GM12878 (cell line): ENCODE measurements around the gene CNKSR1. TPM values are rescaled to one million over a fixed set of nuclear protein-coding genes. Genes with fewer than 3 reads are reported as not detected.
A peak's percentile ranks its signal among the peaks of the same experiment; 100 is the strongest.

ENCODE experiments used
- ATAC-seq: fragments of 200-7000 bp; cut with Tn5 transposase; 3 replicates; pipeline ENCODE4 v1.9.1; 2020; ENCODE audit warnings: mild to moderate bottlenecking, moderate library complexity
- BruUV-seq: library from RNA; stranded (reverse); fragments of 400-500 nt; replicated peaks from 2 replicates; lab custom pipeline; 2021; lab: Mats Ljungman, UMichigan
- CTCF ChIA-PET: fragments of 300-600 bp; sonication (Branson Sonifier 250); formaldehyde crosslinking; extraction: SDS; loops from one replicate; lab custom pipeline; 2021; ENCODE audit warnings: inconsistent platforms; lab: Yijun Ruan, JAX
- POLR2A ChIA-PET: fragments of 350-600 bp; formaldehyde crosslinking; extraction: SDS; loops from one replicate; lab custom pipeline; 2021; ENCODE audit warnings: inconsistent platforms; lab: Charles Lee
- RAD21 ChIA-PET: fragments of 300-600 bp; sonication (Branson Sonifier 250); formaldehyde crosslinking; loops from one replicate; lab custom pipeline; 2023; ENCODE audit warnings: antibody characterized with exemption; ENCODE audit not compliant: unreplicated experiment; lab: Charles Lee
- SMC1A ChIA-PET: fragments of 300-600 bp; sonication (Branson Sonifier 250); formaldehyde crosslinking; loops from one replicate; lab custom pipeline; 2023; ENCODE audit not compliant: unreplicated experiment, uncharacterized antibody; lab: Charles Lee
- DNase-seq: peaks from one replicate; pipeline ENCODE4 v3.0.0-alpha.2; 2011; ENCODE audit warnings: low read depth, low spot score
- FAIRE-seq: peaks from 3 replicates; lab custom pipeline; 2011; peaks lifted over from hg19 to GRCh38; lab: Jason Lieb, UNC
- H2AFZ ChIP-seq: 2 replicates; pipeline ENCODE4 v1.6.0; 2011; ENCODE audit warnings: low read depth, low read length, control low read depth; ENCODE audit not compliant: control insufficient read depth
- H3K27ac ChIP-seq: 2 replicates; pipeline ENCODE4 v1.5.1; 2011; ENCODE audit warnings: control low read depth; ENCODE audit not compliant: control insufficient read depth, insufficient read depth
- H3K27me3 ChIP-seq, 2 experiments: replicated peaks in 1 of 2; 2 replicates each; pipeline versions ENCODE4 v1.6.0 to v1.6.1; 2011; ENCODE audit warnings: low read length in 1 of 2; ENCODE audit not compliant: control insufficient read depth in 2 of 2, insufficient read depth in 2 of 2
- H3K36me3 ChIP-seq, 2 experiments: 2 replicates each; pipeline ENCODE4 v1.5.1; 2011; ENCODE audit warnings: low read length in 1 of 2; ENCODE audit not compliant: control insufficient read depth in 2 of 2, insufficient read depth in 2 of 2
- H3K4me1 ChIP-seq: 2 replicates; pipeline ENCODE4 v1.6.1; 2011; ENCODE audit warnings: mild to moderate bottlenecking, low read length, moderate library complexity, mixed read lengths; ENCODE audit not compliant: control insufficient read depth, insufficient read depth
- H3K4me2 ChIP-seq: 2 replicates; pipeline ENCODE4 v1.6.0; 2011; ENCODE audit warnings: control low read depth; ENCODE audit not compliant: control insufficient read depth, insufficient read depth
- H3K4me3 ChIP-seq: fragments of 200-600 bp; sonication (generic); 2 replicates; pipeline ENCODE4 v1.5.1; 2016
- H3K79me2 ChIP-seq: 2 replicates; pipeline ENCODE4 v1.6.0; 2011; ENCODE audit warnings: low read length; ENCODE audit not compliant: control insufficient read depth, insufficient read depth
- H3K9ac ChIP-seq: 2 replicates; pipeline ENCODE4 v1.8.0; 2011; ENCODE audit warnings: low read length, control low read depth, mixed read lengths; ENCODE audit not compliant: control insufficient read depth, insufficient read depth
- H3K9me3 ChIP-seq: replicated peaks from 3 replicates; pipeline ENCODE4 v1.5.1; 2011; ENCODE audit warnings: mild to moderate bottlenecking, low read length; ENCODE audit not compliant: control insufficient read depth, insufficient read depth
- H4K20me1 ChIP-seq: 2 replicates; pipeline ENCODE4 v1.6.0; 2011; ENCODE audit not compliant: control insufficient read depth, insufficient read depth
- BACH1 ChIP-seq: fragments of 450-650 bp; IDR thresholded peaks from 2 replicates; pipeline ENCODE4 v1.6.1; 2017; ENCODE audit warnings: mild to moderate bottlenecking, borderline replicate concordance
- SIN3A ChIP-seq: IDR thresholded peaks from 2 replicates; pipeline ENCODE4 v1.6.1; 2012; ENCODE audit warnings: low read depth, low read length, improper control_type of control experiment
- ZZZ3 ChIP-seq: IDR thresholded peaks from 2 replicates; pipeline ENCODE4 v1.6.1; 2011; ENCODE audit warnings: low read depth; ENCODE audit not compliant: control insufficient read depth, insufficient read length
- WGBS: methylation state at CpG from one replicate; pipeline ENCODE4 v1.1.6; 2016; ENCODE audit warnings: low lambda C conversion rate; ENCODE audit not compliant: insufficient replicate concordance, insufficient coverage; ENCODE audit errors: missing lambda C conversion rate; 5-methylcytosine and 5-hydroxymethylcytosine counted together
- in situ Hi-C: fragments of 300-500 bp; cut with MboI; formaldehyde crosslinking; loops from 9 replicates; pipeline ENCODE4 v1.14.3; 2018; ENCODE audit warnings: mixed read lengths
- intact Hi-C: fragments of 100-400 bp; cut with micrococcal nuclease; formaldehyde crosslinking; loops from one replicate; pipeline ENCODE4 v1.14.2; 2022; ENCODE audit not compliant: unreplicated experiment
- polyA plus RNA-seq, 11 experiments: library from polyadenylated mRNA; depleted of rRNA in 4 of 11; unstranded in 6 of 11; stranded (reverse) in 5 of 11; fragments of >200 nt; fragmentation: Nextera tagmentation in 4 of 11; fragmentation: Illumina TruSeq in 1 of 11; extraction: Ambion mirVana in 4 of 11; extraction: Trizol in 1 of 11; gene quantifications; 1 replicate in 1 of 11; 2 replicates in 10 of 11; pipeline versions ENCODE4 v1.2.1 to v1.2.3, GENCODE V29; 2011 to 2016; ENCODE audit warnings: inconsistent platforms in 2 of 11, missing spikeins in 2 of 11, low read depth in 1 of 11
- total RNA-seq, 4 experiments: library from RNA; depleted of rRNA in 3 of 4; stranded (reverse); fragments of >200 nt in 3 of 4; fragmentation: Illumina TruSeq in 1 of 4; extraction: Trizol in 1 of 4; gene quantifications; 2 replicates each; pipeline versions ENCODE4 v1.2.1 to v1.2.3, GENCODE V29; 2013 to 2021
- TF ChIP-seq, protein P1 (sequence below): fragments of 450-650 bp; IDR thresholded peaks from 2 replicates; pipeline ENCODE4 v1.6.1; 2016; ENCODE audit warnings: mild to moderate bottlenecking, moderate library complexity, borderline replicate concordance
- TF ChIP-seq, protein P2 (sequence below): fragments of 450-650 bp; IDR thresholded peaks from 2 replicates; pipeline ENCODE4 v1.6.1; 2016; ENCODE audit warnings: mild to moderate bottlenecking
- TF ChIP-seq, protein P3 (sequence below): fragments of 450-650 bp; IDR thresholded peaks from 2 replicates; pipeline ENCODE4 v1.6.1; 2016; ENCODE audit warnings: mild to moderate bottlenecking

CNKSR1 gene
- total and polyA plus RNA-seq, 10 of the 15 experiments (the other 5 are each of a cell fraction or from before 2014, with no cell fraction given), result 0.06 to 1.2 (median 0.86) TPM

DNA sequence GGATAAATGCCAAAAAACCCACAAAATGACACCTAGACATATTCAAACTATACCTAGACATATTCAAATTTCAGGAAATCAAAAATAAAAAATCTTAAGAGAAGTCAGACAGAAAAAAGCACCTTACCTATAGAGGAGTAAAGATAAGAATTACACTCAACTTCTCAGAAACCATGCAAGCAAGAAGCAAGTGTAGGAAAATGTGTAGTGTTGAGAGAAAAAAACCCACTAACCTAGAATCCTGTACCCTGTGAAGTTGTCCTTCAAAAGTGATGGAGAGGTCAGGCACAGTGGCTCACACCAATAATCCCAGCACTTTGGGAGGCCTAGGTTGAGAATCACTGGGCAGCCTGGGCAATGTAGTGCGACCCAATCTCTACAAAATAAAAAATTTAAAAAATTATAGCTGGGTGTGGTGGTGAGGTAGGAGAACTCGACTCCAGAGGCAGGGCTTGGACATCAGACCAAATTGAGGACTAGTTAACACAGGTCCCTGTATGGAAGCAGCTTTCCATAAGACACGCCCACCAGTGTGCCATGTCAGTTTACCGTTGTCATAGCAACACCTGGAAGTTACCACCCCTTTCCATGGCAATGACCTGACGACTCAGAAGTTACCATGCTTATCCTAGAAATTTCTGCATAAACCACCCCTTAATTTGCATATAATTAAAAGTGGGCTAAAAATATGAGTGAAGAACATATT, 45.0 kb upstream of the CNKSR1 start:
- Histone ChIP-seq H3K9ac (no peak overlapping the region), H3K4me1 (no peaks in the 10 kb centered on the region), H3K27ac (no peak overlapping the region), H4K20me1 (no peaks in the 10 kb centered on the region), H3K4me3 (no peak overlapping the region), H3K9me3 (no peaks in the 10 kb centered on the region), H3K4me2 (no peak overlapping the region), H3K36me3 (no peaks in the 10 kb centered on the region), H3K79me2 (no peaks in the 10 kb centered on the region), H3K27me3 (no peaks in the 10 kb centered on the region), H2AFZ (no peak overlapping the region)
- ChIA-PET RAD21 (no interaction called here), POLR2A (no interaction called here), SMC1A (interaction anchor here (1.4 kb wide), 1 partner anchor 12 kb away, joined by 5 read pairs; no protein-coding TSS in a partner anchor), CTCF (interaction anchor here (2.6 kb wide), 1 partner anchor 13 kb away, joined by 7 read pairs; no protein-coding TSS in a partner anchor)
- TF ChIP-seq SIN3A (no peak), BACH1 (no peak), ZZZ3 (no peak)
- TF ChIP-seq, protein P1, sequence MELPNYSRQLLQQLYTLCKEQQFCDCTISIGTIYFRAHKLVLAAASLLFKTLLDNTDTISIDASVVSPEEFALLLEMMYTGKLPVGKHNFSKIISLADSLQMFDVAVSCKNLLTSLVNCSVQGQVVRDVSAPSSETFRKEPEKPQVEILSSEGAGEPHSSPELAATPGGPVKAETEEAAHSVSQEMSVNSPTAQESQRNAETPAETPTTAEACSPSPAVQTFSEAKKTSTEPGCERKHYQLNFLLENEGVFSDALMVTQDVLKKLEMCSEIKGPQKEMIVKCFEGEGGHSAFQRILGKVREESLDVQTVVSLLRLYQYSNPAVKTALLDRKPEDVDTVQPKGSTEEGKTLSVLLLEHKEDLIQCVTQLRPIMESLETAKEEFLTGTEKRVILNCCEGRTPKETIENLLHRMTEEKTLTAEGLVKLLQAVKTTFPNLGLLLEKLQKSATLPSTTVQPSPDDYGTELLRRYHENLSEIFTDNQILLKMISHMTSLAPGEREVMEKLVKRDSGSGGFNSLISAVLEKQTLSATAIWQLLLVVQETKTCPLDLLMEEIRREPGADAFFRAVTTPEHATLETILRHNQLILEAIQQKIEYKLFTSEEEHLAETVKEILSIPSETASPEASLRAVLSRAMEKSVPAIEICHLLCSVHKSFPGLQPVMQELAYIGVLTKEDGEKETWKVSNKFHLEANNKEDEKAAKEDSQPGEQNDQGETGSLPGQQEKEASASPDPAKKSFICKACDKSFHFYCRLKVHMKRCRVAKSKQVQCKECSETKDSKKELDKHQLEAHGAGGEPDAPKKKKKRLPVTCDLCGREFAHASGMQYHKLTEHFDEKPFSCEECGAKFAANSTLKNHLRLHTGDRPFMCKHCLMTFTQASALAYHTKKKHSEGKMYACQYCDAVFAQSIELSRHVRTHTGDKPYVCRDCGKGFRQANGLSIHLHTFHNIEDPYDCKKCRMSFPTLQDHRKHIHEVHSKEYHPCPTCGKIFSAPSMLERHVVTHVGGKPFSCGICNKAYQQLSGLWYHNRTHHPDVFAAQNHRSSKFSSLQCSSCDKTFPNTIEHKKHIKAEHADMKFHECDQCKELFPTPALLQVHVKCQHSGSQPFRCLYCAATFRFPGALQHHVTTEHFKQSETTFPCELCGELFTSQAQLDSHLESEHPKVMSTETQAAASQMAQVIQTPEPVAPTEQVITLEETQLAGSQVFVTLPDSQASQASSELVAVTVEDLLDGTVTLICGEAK, result no peak
- TF ChIP-seq, protein P2, sequence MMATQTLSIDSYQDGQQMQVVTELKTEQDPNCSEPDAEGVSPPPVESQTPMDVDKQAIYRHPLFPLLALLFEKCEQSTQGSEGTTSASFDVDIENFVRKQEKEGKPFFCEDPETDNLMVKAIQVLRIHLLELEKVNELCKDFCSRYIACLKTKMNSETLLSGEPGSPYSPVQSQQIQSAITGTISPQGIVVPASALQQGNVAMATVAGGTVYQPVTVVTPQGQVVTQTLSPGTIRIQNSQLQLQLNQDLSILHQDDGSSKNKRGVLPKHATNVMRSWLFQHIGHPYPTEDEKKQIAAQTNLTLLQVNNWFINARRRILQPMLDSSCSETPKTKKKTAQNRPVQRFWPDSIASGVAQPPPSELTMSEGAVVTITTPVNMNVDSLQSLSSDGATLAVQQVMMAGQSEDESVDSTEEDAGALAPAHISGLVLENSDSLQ, result peak; percentile 56
- TF ChIP-seq, protein P3, sequence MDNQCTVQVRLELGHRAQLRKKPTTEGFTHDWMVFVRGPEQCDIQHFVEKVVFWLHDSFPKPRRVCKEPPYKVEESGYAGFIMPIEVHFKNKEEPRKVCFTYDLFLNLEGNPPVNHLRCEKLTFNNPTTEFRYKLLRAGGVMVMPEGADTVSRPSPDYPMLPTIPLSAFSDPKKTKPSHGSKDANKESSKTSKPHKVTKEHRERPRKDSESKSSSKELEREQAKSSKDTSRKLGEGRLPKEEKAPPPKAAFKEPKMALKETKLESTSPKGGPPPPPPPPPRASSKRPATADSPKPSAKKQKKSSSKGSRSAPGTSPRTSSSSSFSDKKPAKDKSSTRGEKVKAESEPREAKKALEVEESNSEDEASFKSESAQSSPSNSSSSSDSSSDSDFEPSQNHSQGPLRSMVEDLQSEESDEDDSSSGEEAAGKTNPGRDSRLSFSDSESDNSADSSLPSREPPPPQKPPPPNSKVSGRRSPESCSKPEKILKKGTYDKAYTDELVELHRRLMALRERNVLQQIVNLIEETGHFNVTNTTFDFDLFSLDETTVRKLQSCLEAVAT, result no peak
- no peak for DNase-seq
- BruUV-seq, result no TSS peak
- no peak for ATAC-seq
- WGBS, result 38% methylated on average over 5 of the region's 5 CpGs
- FAIRE-seq, result no peak
- in situ Hi-C loops, result no loop called here
- intact Hi-C loops, result no loop called here
